GM18507 (cell line): ENCODE results near the gene PNPLA7.
"Not testable (repeated sequence)": the region's sequence is repeated elsewhere in the genome, so short reads cannot be mapped to it uniquely, and the experiment has no call there.

Source experiments
- DNase-seq: peaks from one replicate; pipeline ENCODE4 v3.0.0; 2011; ENCODE audit warnings: low read depth; ENCODE audit not compliant: insufficient read length; ENCODE audit errors: extremely low spot score
- FAIRE-seq: peaks from 2 replicates; lab custom pipeline; 2011; peaks lifted over from hg19 to GRCh38; lab: Jason Lieb, UNC

The PNPLA7 gene

GRCh38 chr9:137520614-137521404 lies 29.4 kb downstream of the PNPLA7 start:
- no peak for DNase-seq

GRCh38 chr9:137519553-137519952 lies 30.6 kb downstream of the PNPLA7 start:
- FAIRE-seq (no peak), DNase-seq (no peak)

More at GRCh38 chr9:137520614-137521404, 29.4 kb downstream of the PNPLA7 start:
- FAIRE-seq, result no peak

GRCh38 chr9:137518661-137519459 lies 31.3 kb downstream of the PNPLA7 start:
- not testable (repeated sequence) for DNase-seq, FAIRE-seq

- no peak for FAIRE-seq
- no peak for DNase-seq
These were observed 33.9 kb downstream of the PNPLA7 start for GRCh38 chr9:137516144-137516917.

GRCh38 chr9:137515338-137515724 lies 34.9 kb downstream of the PNPLA7 start:
- no peak for DNase-seq

GRCh38 chr9:137514691-137515337 lies 35.4 kb downstream of the PNPLA7 start:
- FAIRE-seq (no peak), DNase-seq (no peak)

More at GRCh38 chr9:137515338-137515724, 34.9 kb downstream of the PNPLA7 start:
- no peak for FAIRE-seq

- DNase-seq, FAIRE-seq: not testable (repeated sequence)
These were observed 36.2 kb downstream of the PNPLA7 start for GRCh38 chr9:137513801-137514570.

- not testable (repeated sequence) for DNase-seq, FAIRE-seq
These were observed 37.1 kb downstream of the PNPLA7 start for GRCh38 chr9:137513136-137513535.

- no peak for FAIRE-seq
These were observed 38.3 kb downstream of the PNPLA7 start for GRCh38 chr9:137511758-137512463.

GRCh38 chr9:137511126-137511525 lies 39.1 kb downstream of the PNPLA7 start:
- not testable (repeated sequence) for DNase-seq, FAIRE-seq

More at GRCh38 chr9:137511758-137512463, 38.3 kb downstream of the PNPLA7 start:
- DNase-seq, result no peak

GRCh38 chr9:137509198-137509597 lies 41.0 kb downstream of the PNPLA7 start:
- FAIRE-seq, result no peak
- no peak for DNase-seq

- FAIRE-seq, result no peak
- DNase-seq, result no peak
These were observed 43.5 kb downstream of the PNPLA7 start for GRCh38 chr9:137506702-137507171.

- no peak for FAIRE-seq
These were observed 43.9 kb downstream of the PNPLA7 start for GRCh38 chr9:137506274-137506673.

GRCh38 chr9:137505421-137506140 lies 44.6 kb downstream of the PNPLA7 start:
- FAIRE-seq (no peak), DNase-seq (no peak)

More at GRCh38 chr9:137506274-137506673, 43.9 kb downstream of the PNPLA7 start:
- no peak for DNase-seq

- DNase-seq, result no peak
- FAIRE-seq, result no peak
These were observed 45.8 kb downstream of the PNPLA7 start for GRCh38 chr9:137504432-137504777.

GRCh38 chr9:137502008-137502911 lies 47.9 kb downstream of the PNPLA7 start:
- no peak for DNase-seq
- no peak for FAIRE-seq
